Activated T-cell treated with anti-CD3 and anti-CD28 coated beads for 24 hours (primary cell): Measurements from ENCODE around the gene GPR107.
"Not testable (repeated sequence)": the region's sequence is repeated elsewhere in the genome, so short reads cannot be mapped to it uniquely, and the experiment has no call there.

Experiments used
- DNase-seq: peaks from one replicate; pipeline ENCODE4 v3.0.0-alpha.2; 2020; ENCODE audit warnings: low read depth

GPR107 gene

DNA sequence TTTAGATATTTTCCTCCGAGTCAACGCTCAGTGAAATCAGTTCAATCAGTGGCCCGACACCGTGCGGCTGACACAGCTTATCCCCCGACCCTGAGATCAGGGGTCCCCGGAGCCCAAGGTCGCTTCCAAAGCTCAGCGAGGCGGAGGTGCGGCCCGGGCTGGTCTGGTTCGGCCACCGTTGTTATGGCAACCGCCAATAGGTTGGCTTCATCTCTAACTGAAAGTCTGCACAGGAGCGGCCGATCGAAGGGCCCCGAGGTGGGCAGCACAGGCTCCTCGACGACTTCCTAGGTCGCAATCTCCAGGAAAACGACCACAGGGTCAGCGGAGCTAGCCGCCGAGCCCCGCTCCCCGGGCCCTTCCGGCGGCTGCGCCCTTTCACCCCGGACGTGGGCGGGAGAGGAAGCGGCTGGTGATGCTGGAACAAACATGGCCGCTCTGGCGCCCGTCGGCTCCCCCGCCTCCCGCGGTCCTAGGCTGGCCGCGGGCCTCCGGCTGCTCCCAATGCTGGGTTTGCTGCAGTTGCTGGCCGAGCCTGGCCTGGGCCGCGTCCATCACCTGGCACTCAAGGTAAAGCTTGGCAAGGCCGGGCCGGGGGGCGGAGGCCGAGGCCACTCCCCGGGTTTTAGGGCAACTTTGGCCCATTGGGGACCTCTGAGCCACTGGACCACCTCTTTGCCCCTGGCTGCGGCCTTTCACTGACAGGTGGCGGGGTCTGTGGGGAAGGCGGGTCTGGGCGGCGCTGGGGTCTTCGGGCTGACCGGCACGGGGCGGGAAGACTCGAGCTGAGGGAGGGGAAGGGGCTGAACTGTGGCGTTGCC, at the start of gene GPR107:
TSS of gene GPR107 (plus strand) at position 403 of the 821 bp plus-strand sequence. CDS start at position 430, 27 bp downstream.
- DNase-seq: peak; percentile 72

DNA sequence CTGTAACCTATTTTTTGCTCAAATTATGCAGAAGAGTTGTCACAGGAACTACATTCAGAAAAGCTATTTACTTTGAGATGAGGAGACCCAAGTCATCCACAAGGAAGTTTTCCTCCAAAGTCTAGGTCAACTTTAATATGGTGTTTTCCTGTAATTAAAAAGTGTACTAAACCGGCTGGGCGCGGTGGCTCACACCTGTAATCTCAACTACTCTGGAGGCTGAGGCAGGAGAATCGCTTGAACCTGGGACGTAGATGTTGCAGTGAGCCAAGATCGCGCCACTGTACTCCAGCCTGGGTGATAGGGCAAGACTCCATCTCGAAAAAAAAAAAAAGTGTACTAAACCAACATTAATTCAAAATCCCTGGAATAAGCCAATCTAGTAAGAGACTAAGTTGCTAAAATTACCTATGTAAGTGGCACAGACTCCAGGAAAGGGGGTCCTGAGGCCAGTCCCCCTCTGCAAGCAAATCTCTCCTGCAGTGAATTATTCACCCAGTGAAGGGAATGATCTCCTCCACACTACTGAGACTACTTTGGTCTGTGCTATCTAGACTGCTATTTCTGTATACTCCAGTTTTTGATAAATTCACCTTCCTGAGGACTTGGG, 49.7 kb upstream of the GPR107 start:
- DNase-seq: no peak

- not testable (repeated sequence) for DNase-seq
These were observed 46.8 kb upstream of the GPR107 start for GRCh38 chr9:130006952-130007351.

DNA sequence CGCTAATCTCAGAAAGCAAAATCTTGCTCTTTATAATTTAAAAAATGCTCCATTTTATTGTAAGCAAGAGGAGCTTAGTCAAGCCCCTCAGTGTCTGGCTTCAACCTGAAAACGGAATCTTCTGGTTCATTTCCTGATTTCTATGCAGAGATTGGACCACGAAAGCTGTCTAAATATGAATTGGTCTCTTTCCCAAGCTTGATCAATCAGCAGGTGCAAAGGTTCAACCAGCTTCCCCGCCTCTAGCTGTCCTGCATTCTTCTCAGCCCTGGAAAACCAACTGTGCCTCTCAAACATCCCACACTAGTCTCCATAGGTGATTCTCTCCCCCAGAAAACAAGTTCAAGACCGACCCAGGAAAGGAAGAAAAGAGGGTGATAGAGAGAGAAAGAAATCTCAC, 45.2 kb upstream of the GPR107 start:
- no peak for DNase-seq

DNA sequence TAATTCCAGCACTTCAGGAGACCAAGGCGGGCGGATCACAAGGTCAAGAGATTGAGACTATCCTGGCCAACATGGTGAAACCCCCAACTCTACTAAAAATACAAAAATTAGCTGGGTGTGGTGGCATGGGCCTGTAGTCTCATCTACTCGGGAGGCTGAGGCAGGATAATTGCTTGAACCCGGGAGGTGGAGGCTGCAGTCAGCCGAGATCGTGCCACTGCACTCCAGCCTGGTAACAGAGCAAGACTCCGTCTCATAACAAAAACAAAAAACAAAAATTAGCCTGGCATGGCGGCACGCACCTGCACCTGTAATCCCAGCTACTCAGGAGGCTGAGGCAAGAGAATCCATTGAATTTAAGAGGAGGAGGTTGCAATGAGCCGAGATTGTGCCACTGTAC, 44.2 kb upstream of the GPR107 start:
- not testable (repeated sequence) for DNase-seq

DNA sequence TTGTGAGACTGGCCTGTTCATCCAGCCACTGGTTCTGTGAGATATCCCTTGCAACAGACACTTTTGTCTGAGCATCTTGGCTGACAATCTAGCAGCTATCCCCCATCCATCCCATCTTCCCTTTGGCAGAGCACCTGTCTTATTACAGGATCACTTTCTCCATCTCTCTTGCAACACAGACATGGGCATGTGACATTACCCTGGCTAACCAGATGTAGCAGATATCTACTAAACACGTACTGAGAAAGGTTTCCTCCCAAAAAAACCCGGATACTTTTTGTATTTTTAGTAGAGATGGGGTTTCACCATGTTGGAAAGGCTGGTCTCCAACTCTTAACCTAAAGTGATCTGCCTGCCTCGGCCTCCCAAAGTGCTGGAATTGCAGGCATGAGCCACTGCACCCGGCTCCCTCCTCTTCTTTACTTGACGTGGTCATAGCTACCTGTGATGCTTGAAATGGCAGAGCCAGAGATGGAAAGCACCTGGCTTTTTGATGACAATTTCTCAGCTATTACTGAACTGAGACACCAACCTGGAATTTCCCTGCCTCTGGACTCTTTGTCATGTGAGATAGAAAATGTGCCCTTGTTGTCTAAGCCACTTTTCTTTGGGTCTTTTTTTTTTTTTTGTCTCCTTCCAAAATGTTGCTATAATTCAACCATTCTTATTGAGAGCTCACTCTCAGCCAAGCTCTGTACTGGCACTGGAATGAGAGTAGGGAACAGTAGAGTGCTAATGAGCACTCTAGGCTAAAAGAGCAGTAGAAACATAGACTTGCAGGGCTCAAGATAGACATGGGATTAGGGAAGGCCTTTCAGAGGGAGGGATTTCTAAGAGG, 43.3 kb upstream of the GPR107 start:
- DNase-seq: no peak

DNA sequence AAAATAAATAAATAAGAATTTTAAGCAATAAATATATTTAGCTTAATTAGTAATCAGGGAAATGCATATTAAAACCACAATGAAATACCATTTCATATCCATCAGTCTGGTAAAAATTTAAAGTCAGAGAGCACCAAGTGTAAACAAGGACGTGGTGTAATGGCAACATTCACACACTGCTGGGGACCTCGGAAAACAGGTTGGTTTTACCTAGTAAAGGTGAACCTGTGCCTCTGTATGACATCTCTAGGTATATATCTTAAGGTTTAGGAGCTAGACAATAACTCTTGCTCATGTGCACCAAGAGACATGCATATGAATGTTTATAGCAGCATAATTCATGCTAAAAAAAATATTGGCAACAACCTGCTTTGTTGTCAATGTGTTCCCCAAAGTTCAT, 40.4 kb upstream of the GPR107 start:
- DNase-seq: no peak

GRCh38 chr9:130015353-130016019, 38.2 kb upstream of the GPR107 start:
- no peak for DNase-seq

DNA sequence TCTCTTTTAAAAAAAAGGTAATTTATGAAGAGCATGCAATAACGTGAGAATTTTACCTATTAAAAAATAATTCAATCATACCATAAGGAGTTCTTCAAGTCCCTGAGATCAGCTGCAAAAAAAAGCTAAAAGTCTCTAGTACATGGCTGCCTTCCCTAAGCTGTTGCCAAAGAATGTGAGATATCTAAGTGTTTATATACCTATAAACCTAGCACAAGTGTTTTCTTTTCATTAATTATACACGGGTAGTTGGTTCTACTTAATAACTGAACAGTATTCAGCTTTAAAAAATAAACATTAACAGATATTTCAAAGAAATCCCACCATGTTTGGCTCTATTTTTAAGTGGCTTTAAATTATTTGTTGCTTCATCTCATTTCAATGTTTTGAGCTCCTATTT, 36.6 kb upstream of the GPR107 start:
- no peak for DNase-seq

DNA sequence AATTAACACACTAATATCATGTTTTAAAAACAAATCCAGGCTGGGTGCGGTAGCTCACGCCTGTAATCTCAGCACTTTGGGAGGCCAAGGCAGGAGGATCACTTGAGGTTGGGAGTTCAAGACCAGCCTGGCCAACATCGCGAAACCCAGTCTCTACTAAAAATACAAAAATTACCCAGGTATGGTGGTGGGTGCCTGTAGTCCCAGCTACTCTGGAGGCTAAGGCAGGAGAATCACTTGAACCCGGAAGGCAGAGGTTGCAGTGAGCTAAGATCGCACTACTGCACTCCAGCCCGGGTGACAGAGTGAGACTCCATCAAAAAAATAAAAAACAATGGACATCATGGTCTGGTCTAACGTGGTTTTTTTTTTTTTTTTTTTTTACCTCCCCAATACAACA, 36.2 kb upstream of the GPR107 start:
- DNase-seq: not testable (repeated sequence)

- DNase-seq: no peak
These were observed 35.4 kb upstream of the GPR107 start for GRCh38 chr9:130018265-130018664.

DNA sequence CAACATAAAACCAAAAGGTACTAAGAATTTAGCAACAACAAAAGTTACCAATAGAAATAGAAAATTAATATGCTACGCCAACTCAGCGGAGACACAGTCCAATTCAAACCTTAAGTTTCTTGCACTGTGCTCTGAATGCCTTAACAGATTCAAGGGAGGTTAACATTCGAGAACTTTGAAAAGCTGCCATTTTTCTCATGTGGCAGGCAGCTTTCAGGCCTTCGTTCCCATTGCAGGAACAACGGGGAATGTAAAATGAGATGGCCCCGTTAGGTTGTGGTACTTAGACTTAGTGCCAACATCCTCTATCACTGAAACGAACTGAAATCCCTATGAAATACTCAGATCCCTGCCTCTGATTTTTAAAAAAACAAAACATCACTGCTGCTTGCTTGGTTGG, 33.1 kb upstream of the GPR107 start:
- no peak for DNase-seq

DNA sequence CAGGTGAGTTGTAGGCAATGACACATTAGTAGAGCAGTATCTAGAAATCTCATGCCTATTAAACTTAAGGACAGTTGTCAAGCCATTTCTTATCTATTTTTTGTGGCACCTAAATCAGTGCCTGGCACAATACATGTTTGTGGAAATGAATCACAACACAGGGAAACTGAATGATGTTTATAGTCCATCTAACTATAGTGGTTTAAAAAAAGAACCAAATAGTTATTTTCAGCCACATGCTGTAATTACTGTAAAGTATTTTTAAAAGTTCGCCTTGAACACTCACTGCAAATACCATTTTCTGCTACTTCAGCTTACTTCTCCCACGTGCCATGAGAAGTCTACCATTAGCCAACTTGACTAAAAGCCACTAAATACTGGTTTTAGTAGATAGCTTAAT, 32.6 kb upstream of the GPR107 start:
- no peak for DNase-seq

DNA sequence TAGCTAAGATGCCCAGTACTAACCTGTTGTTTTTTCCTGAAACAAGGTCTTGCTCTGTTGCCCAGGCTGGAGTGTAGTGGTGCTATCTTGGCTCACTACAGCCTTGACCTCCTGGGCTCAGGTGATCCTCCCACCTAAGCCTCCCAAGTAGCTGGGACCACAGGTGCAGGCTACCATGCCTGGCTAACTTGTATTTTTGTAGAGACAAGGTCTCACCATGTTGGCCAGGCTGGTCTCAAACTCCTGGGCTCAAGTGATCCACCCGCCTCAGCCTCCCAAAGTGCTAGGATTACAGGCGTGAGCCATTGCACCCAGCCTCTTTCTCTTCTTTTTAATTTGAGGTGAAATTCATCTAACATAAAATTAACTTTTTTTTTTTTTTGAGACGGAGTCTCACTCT, 31.9 kb upstream of the GPR107 start:
- not testable (repeated sequence) for DNase-seq

GRCh38 chr9:130022566-130023143, 31.1 kb upstream of the GPR107 start:
- DNase-seq: no peak

DNA sequence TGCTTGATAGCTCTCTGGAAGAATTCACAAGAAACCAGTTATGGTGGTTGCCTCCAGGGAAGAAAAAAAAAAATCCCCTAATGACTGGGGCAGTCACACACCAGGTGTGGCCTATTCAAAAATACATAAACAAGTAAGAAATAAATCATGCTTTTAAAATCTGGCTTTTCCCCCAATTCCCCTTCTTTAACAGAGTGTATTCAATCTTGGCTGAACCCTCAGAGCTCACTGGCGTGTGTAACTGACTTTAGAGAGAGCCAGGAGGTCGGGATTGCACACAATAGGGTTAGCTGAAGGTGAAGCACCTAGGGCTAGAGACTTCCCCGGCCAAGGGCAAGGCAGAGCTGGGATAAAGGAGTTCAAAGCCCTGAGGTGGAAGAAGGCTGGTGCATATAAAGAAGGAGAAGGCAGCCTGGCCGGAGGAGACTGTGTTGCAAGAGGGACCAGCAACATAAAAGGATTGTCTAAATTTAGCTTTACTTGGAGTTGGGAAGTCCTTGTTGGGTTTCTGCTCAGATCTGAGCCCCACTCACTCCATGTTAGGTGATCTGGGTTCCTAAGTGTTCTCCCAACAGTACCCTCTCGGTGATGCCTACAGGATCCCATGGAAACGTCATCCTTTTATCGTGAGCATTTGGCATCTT, 30.4 kb upstream of the GPR107 start:
- DNase-seq: no peak

DNA sequence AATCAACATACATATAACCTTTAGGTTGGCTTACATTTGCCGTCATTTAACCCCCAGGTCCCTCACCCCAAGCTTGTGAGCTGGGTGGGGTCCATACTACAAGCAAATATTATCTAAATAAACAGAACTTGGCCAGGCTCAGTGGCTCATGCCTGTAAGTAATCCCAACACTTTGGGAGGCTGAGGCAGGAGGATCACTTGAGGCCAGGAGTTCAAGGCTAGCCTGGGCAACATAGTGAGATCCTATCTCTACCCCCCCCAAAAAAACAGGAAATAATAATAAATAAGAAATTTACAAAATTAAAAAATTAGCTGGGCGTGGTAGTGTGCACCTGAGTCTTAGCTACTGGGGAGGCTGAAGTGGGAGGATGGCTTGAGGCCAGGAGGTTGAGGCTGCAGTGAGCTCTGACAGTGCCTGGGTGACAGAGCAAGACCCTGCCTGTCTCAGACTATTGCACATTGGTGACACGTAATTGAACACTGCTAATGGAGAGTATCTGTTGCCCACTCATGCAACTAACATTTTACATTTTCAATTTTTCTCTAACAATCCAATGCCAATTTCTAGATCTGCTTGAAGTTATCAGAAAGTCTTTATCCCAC, 29.6 kb upstream of the GPR107 start:
- no peak for DNase-seq

DNA sequence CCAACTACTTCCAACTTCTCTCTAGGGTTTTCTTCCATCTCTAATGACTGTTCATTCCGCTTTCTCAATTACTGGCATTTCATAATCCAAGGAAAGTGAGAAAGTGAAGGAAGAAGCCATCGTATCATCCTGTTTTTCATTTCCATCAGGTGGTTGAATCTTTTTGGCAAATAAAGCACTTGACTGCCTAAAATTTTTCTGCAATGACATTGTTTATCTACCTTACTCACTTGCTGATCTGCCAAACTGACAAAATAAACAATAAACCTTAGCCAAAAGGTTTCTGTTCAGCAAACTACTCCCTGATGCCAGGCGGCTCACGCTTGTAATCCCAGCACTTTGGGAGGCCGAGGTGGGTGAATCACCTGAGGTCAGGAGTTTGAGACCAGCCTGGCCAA, 29.1 kb upstream of the GPR107 start:
- DNase-seq: no peak

DNA sequence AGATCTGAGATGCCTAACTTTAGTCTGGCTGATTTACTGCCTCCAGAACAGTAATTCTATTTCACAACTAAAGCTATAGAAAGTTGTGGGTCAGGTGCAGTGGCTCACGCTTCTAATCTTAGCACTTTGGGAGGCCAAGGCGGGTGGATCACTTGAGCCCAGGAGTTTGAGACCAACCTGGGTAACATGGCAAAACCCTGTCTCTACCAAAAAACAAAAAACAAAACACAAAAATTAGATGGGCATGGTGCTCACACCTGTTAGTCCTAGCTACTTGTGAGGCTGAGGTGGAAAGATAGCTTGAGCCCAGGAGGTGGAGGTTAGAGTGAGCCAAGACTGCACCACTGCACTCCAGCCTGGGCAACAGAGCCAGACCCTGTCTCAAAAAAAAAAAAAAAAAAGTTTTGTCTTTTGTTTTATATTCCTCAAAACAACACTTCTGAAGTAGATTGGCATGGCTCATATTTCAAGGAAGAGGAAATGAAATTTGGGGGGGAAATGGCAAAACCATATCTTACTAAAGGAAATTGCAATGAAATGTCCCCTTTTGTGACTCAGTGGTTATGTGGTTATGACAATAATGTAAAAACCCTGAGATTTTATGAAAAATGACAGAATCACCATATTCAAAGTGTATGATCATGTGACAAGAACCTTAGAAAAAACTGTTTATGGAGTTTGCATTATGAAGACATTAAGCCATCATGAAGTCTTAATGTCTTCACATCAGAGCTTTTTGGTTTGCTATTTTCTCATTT, 26.9 kb upstream of the GPR107 start:
- DNase-seq: no peak
